ENCODE data around the gene ZNF747. TPM values are rescaled to one million over a fixed set of nuclear protein-coding genes. Genes with fewer than 3 reads are reported as not detected.

The ZNF747 gene
- total and polyA plus RNA-seq, 7 experiments from 2014 or later, result 8.9 to 17.4 (median 11.7) TPM

Small RNA genes within 50 kb of the gene (microRNA-seq; reads per million reads assigned to microRNA genes)
- gene MIR4518 (ENCODE audit: borderline microRNAs expressed), result 6.7 reads per million, percentile 8 among the genes with 10 or more reads in this experiment

Other genes starting within 250 kb of the ZNF747 start
- 10 to 100 TPM; 37.5 to 77.0 (median 64.6) TPM for gene CD2BP2, start 179.6 kb downstream of the ZNF747 start, total RNA-seq
- gene CD2BP2, start 179.6 kb downstream of the ZNF747 start, polyA plus RNA-seq, result 10 to 100 TPM; 18.7 to 24.4 TPM
- gene TBC1D10B, start 164.4 kb downstream of the ZNF747 start, total RNA-seq, result 10 to 100 TPM; 23.2 to 70.0 (median 45.2) TPM
- 10 to 100 TPM in 1 of 2 donors, 1 to 10 TPM in 1; 7.6 to 13.6 TPM for gene TBC1D10B, start 164.4 kb downstream of the ZNF747 start, polyA plus RNA-seq
- 1 to 10 TPM in 2 of 5 experiments, under 1 TPM in 1, not detected in 2; 0.87 to 2.0 (median 1.6) TPM for gene MYL11, start 160.1 kb downstream of the ZNF747 start, total RNA-seq
- not detected for gene MYL11, start 160.1 kb downstream of the ZNF747 start, polyA plus RNA-seq
- 100 to 1,000 TPM; 176 to 355 (median 183) TPM for gene SEPTIN1, start 152.3 kb downstream of the ZNF747 start, total RNA-seq
- 100 to 1,000 TPM; 221 to 257 TPM for gene SEPTIN1, start 152.3 kb downstream of the ZNF747 start, polyA plus RNA-seq
- gene ZNF48, start 139.4 kb downstream of the ZNF747 start, total RNA-seq, result 10 to 100 TPM in 3 of 5 experiments, 1 to 10 TPM in 2; 6.0 to 16.0 (median 15.6) TPM
- gene ZNF48, start 139.4 kb downstream of the ZNF747 start, polyA plus RNA-seq, result 10 to 100 TPM in 1 of 2 donors, 1 to 10 TPM in 1; 6.0 to 10.9 TPM
- gene ZNF771, start 127.3 kb downstream of the ZNF747 start, total RNA-seq, result 1 to 10 TPM; 1.2 to 9.0 (median 4.5) TPM
- gene ZNF771, start 127.3 kb downstream of the ZNF747 start, polyA plus RNA-seq, result 1 to 10 TPM; 3.1 to 9.4 TPM
- gene DCTPP1, start 104.8 kb downstream of the ZNF747 start, total RNA-seq, result 10 to 100 TPM; 11.6 to 74.1 (median 13.8) TPM
- 10 to 100 TPM; 75.0 to 81.1 TPM for gene DCTPP1, start 104.8 kb downstream of the ZNF747 start, polyA plus RNA-seq
- gene SEPHS2, start 89.0 kb downstream of the ZNF747 start, total RNA-seq, result 10 to 100 TPM; 20.9 to 69.6 (median 47.1) TPM
- 10 to 100 TPM; 61.2 to 83.9 TPM for gene SEPHS2, start 89.0 kb downstream of the ZNF747 start, polyA plus RNA-seq
- gene ITGAL, start 62.1 kb downstream of the ZNF747 start, total RNA-seq, result 100 to 1,000 TPM; 258 to 629 (median 436) TPM
- gene ITGAL, start 62.1 kb downstream of the ZNF747 start, polyA plus RNA-seq, result 100 to 1,000 TPM; 110 to 135 TPM
- gene ZNF768, start 8.3 kb downstream of the ZNF747 start, total RNA-seq, result 1 to 10 TPM; 6.0 to 8.5 (median 7.3) TPM
- 1 to 10 TPM; 1.6 to 2.4 TPM for gene ZNF768, start 8.3 kb downstream of the ZNF747 start, polyA plus RNA-seq
- 10 to 100 TPM; 11.9 to 20.9 (median 19.3) TPM for gene ZNF764, start 23.5 kb upstream of the ZNF747 start, total RNA-seq
- 1 to 10 TPM; 4.5 to 6.8 TPM for gene ZNF764, start 23.5 kb upstream of the ZNF747 start, polyA plus RNA-seq
- 10 to 100 TPM in 4 of 5 experiments, 1 to 10 TPM in 1; 8.8 to 24.3 (median 16.3) TPM for gene ZNF688, start 36.9 kb upstream of the ZNF747 start, total RNA-seq
- gene ZNF688, start 36.9 kb upstream of the ZNF747 start, polyA plus RNA-seq, result 10 to 100 TPM; 29.7 to 33.2 TPM
- gene ZNF785, start 50.8 kb upstream of the ZNF747 start, total RNA-seq, result 10 to 100 TPM; 10.2 to 37.1 (median 21.4) TPM
- 1 to 10 TPM; 2.6 to 4.4 TPM for gene ZNF785, start 50.8 kb upstream of the ZNF747 start, polyA plus RNA-seq
- gene ZNF689, start 75.5 kb upstream of the ZNF747 start, total RNA-seq, result 10 to 100 TPM in 4 of 5 experiments, 1 to 10 TPM in 1; 6.8 to 14.6 (median 12.4) TPM
- 10 to 100 TPM; 11.5 to 15.6 TPM for gene ZNF689, start 75.5 kb upstream of the ZNF747 start, polyA plus RNA-seq
- gene PRR14, start 116.1 kb upstream of the ZNF747 start, total RNA-seq, result 10 to 100 TPM; 57.6 to 91.9 (median 82.5) TPM
- gene PRR14, start 116.1 kb upstream of the ZNF747 start, polyA plus RNA-seq, result 10 to 100 TPM; 13.3 to 20.9 TPM
- 100 to 1,000 TPM; 143 to 174 (median 164) TPM for gene FBRS, start 123.6 kb upstream of the ZNF747 start, total RNA-seq
- gene FBRS, start 123.6 kb upstream of the ZNF747 start, polyA plus RNA-seq, result 1 to 10 TPM; 2.6 to 5.0 TPM
- gene SRCAP, start 164.3 kb upstream of the ZNF747 start, total RNA-seq, result 100 to 1,000 TPM in 2 of 5 experiments, 10 to 100 TPM in 3; 82.6 to 111 (median 97.5) TPM
- gene SRCAP, start 164.3 kb upstream of the ZNF747 start, polyA plus RNA-seq, result 10 to 100 TPM; 11.8 to 40.5 TPM
- gene PHKG2, start 213.6 kb upstream of the ZNF747 start, total RNA-seq, result 10 to 100 TPM; 33.2 to 57.8 (median 46.7) TPM
- 10 to 100 TPM; 37.2 to 43.5 TPM for gene PHKG2, start 213.6 kb upstream of the ZNF747 start, polyA plus RNA-seq
- 1 to 10 TPM; 2.3 to 5.9 (median 2.9) TPM for gene CFAP119, start 227.2 kb upstream of the ZNF747 start, total RNA-seq
- gene CFAP119, start 227.2 kb upstream of the ZNF747 start, polyA plus RNA-seq, result under 1 TPM; 0.41 to 0.63 TPM
- 100 to 1,000 TPM in 3 of 5 experiments, 10 to 100 TPM in 2; 68.7 to 122 (median 114) TPM for gene RNF40, start 227.5 kb upstream of the ZNF747 start, total RNA-seq
- gene RNF40, start 227.5 kb upstream of the ZNF747 start, polyA plus RNA-seq, result 10 to 100 TPM; 19.4 to 50.7 TPM

Measured in naive thymus-derived CD4-positive, alpha-beta T cell (primary cell).